Lung (tissue), 12 donors: ENCODE measurements around the gene GPR153. TPM values are rescaled to one million over a fixed set of nuclear protein-coding genes. Genes with fewer than 3 reads are reported as not detected.
A peak's percentile ranks its signal among the peaks of the same experiment; 100 is the strongest.

Source experiments
- ATAC-seq: fragments of 200-7000 bp; cut with Tn5 transposase; one replicate; pipeline ENCODE4 v1.9.1; 2020; ENCODE audit warnings: moderate number of reproducible peaks; ENCODE audit not compliant: insufficient read depth, low FRiP score
- DNase-seq, 3 donors: peaks; one replicate each; pipeline ENCODE4 v3.0.0-alpha.2; 2013 to 2017
- H3K27ac ChIP-seq, 2 donors: one replicate each; pipeline ENCODE4 v1.5.1; 2013; ENCODE audit warnings: mild to moderate bottlenecking in 2 of 2, moderate library complexity in 2 of 2, control low read depth in 1 of 2, inconsistent platforms in 1 of 2, low read depth in 1 of 2, low read length in 1 of 2
- H3K27me3 ChIP-seq, 3 donors: one replicate each; pipeline ENCODE4 v1.5.1; 2013; ENCODE audit warnings: low read length in 2 of 3; ENCODE audit not compliant: control insufficient read depth in 3 of 3, insufficient read depth in 3 of 3
- H3K36me3 ChIP-seq, 4 donors: one replicate each; pipeline ENCODE4 v1.5.1; 2013; ENCODE audit warnings: low read length in 4 of 4, mild to moderate bottlenecking in 1 of 4, moderate library complexity in 1 of 4; ENCODE audit not compliant: control insufficient read depth in 4 of 4, insufficient read depth in 4 of 4
- H3K4me1 ChIP-seq, 5 donors: one replicate each; pipeline ENCODE4 v1.5.1; 2013; ENCODE audit warnings: low read length in 5 of 5, mild to moderate bottlenecking in 2 of 5, moderate library complexity in 1 of 5; ENCODE audit not compliant: control insufficient read depth in 5 of 5, insufficient read depth in 5 of 5
- H3K4me3 ChIP-seq: one replicate; pipeline ENCODE4 v1.5.1; 2013; ENCODE audit warnings: mild to moderate bottlenecking, control low read depth, moderate library complexity
- H3K9ac ChIP-seq, 2 donors: one replicate each; pipeline ENCODE4 v1.5.1; 2013; ENCODE audit warnings: low read length in 2 of 2, control low read depth in 1 of 2; ENCODE audit not compliant: insufficient read depth in 1 of 2
- H3K9me3 ChIP-seq, 4 donors: one replicate each; pipeline ENCODE4 v1.5.1; 2013; ENCODE audit warnings: low read length in 3 of 4, mild to moderate bottlenecking in 1 of 4, moderate library complexity in 1 of 4; ENCODE audit not compliant: control insufficient read depth in 4 of 4, insufficient read depth in 3 of 4
- CTCF ChIP-seq: IDR thresholded peaks from 2 replicates; pipeline ENCODE4 v1.5.1; 2012; ENCODE audit warnings: mild to moderate bottlenecking; ENCODE audit errors: control extremely low read depth, extremely low read depth
- WGBS, 2 donors: extraction: QIAGEN DNeasy Blood & Tissue Kit; methylation state at CpG; one replicate each; pipeline ENCODE4 v1.1.7; 2013; 5-methylcytosine and 5-hydroxymethylcytosine counted together
- polyA plus RNA-seq, 2 donors: library from polyadenylated mRNA; stranded (reverse); fragments of 200-250 nt; gene quantifications; one replicate each; pipeline ENCODE4 v1.2.1, GENCODE V29; 2013
- total RNA-seq, 2 donors: library from RNA; depleted of rRNA in 1 of 2; stranded (reverse); fragments of >200 nt in 1 of 2; gene quantifications; one replicate each; pipeline ENCODE4 v1.2.1, GENCODE V29; 2014 to 2021
- donor health status: control.
- donor health status: control.
- donor health status: Bipolar disorder and iron deficiency.
- donor health status: healthy.
- donor health status: DM: yes; HTN: yes; CAD: no.

Gene GPR153
- total and polyA plus RNA-seq, 4 donors = 3.2 to 17.0 (median 6.2) TPM

GRCh38 chr1:6248932-6249738 is 11.8 kb downstream of the GPR153 start:
- Histone ChIP-seq H3K36me3 (peaks cover 0 to 7% (median 0%) of the 10 kb centered on the region in 4 donors), H3K27me3 (peaks cover 11 to 38% (median 11%) of the 10 kb centered on the region in 3 donors), H3K9ac (no peak overlapping the region), H3K4me3 (no peak overlapping the region), H3K9me3 (peaks cover 0 to 5% (median 0%) of the 10 kb centered on the region in 4 donors), H3K27ac (no peak overlapping the region), H3K4me1 (peaks cover 0 to 14% (median 0%) of the 10 kb centered on the region in 5 donors)
- TF ChIP-seq CTCF = no peak
- WGBS, 2 donors = 9% methylated on average over 64 to 96 of the region's 96 CpGs
- peak; percentile 54 to 65 (median 61) for DNase-seq
- no peak for ATAC-seq

- Histone ChIP-seq H3K4me1 (peaks cover 0 to 14% (median 0%) of the 10 kb centered on the region in 5 donors), H3K27ac (no peak overlapping the region), H3K9ac (no peak overlapping the region), H3K36me3 (peaks cover 0 to 7% (median 0%) of the 10 kb centered on the region in 4 donors), H3K4me3 (no peak overlapping the region), H3K27me3 (peaks cover 12 to 47% (median 20%) of the 10 kb centered on the region in 3 donors), H3K9me3 (no peaks in the 10 kb centered on the region)
- 80 to 85% methylated on average over 14 of the region's 14 CpGs for WGBS, 2 donors
- TF ChIP-seq CTCF = no peak
- ATAC-seq (no peak), DNase-seq (no peak)
These were observed 12.6 kb downstream of the GPR153 start for GRCh38 chr1:6248161-6248776.

GRCh38 chr1:6247651-6248050 is 13.2 kb downstream of the GPR153 start:
- H3K27me3 ChIP-seq = peaks cover 12 to 52% (median 26%) of the 10 kb centered on the region in 3 donors
- ATAC-seq = no peak
- no peak overlapping the region for H3K27ac ChIP-seq
- no peak for DNase-seq
- H3K36me3 ChIP-seq = peaks cover 0 to 3% (median 0%) of the 10 kb centered on the region in 4 donors
- WGBS, 2 donors = 67 to 80% methylated on average over 5 of the region's 5 CpGs
- no peaks in the 10 kb centered on the region for H3K9me3 ChIP-seq
- TF ChIP-seq CTCF = no peak
- H3K4me1 ChIP-seq = peaks cover 0 to 14% (median 0%) of the 10 kb centered on the region in 5 donors
- no peak overlapping the region for H3K4me3 ChIP-seq
- H3K9ac ChIP-seq = no peak overlapping the region
